Keratinocyte (primary cell): Measurements from ENCODE around the gene NMRK2.

ENCODE experiments used
- EZH2 ChIP-seq: IDR thresholded peaks from one replicate; pipeline ENCODE4 v1.6.1; 2012; ENCODE audit warnings: inconsistent platforms, mild to moderate bottlenecking, low read length, moderate library complexity
- TF ChIP-seq, protein P1 (sequence below), 3 experiments: IDR thresholded peaks in 1 of 3; conservative IDR thresholded peaks in 1 of 3; optimal IDR thresholded peaks in 1 of 3; 2 replicates in 2 of 3; 3 replicates in 1 of 3; pipeline versions ENCODE3 to v1.5.1; 2011; ENCODE audit warnings: low read length in 3 of 3, mild to moderate bottlenecking in 3 of 3, moderate library complexity in 2 of 3, control low read depth in 1 of 3, inconsistent platforms in 1 of 3; ENCODE audit not compliant: insufficient read depth in 2 of 3; ENCODE audit errors: extremely low read depth in 1 of 3

DNA sequence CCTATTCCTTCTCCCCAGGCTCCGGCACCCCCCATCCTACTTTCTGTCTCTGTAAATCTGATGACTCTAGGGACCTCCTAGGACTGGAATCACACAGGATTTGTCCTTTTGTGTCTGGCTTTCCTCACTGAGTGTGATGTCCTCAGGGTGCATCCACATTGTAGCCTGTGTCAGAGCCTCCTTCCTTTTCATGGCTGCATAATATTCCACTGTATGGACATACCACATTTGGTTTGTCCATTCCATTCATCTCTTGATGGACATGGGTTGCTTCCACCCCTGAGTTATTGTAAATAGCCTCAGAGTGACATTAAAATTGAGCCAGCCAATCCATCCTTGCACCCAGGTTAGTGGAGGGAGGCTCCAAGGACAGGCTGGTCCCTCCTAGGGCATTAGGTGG lies 22.8 kb upstream of the NMRK2 start:
- TF ChIP-seq, protein P1, sequence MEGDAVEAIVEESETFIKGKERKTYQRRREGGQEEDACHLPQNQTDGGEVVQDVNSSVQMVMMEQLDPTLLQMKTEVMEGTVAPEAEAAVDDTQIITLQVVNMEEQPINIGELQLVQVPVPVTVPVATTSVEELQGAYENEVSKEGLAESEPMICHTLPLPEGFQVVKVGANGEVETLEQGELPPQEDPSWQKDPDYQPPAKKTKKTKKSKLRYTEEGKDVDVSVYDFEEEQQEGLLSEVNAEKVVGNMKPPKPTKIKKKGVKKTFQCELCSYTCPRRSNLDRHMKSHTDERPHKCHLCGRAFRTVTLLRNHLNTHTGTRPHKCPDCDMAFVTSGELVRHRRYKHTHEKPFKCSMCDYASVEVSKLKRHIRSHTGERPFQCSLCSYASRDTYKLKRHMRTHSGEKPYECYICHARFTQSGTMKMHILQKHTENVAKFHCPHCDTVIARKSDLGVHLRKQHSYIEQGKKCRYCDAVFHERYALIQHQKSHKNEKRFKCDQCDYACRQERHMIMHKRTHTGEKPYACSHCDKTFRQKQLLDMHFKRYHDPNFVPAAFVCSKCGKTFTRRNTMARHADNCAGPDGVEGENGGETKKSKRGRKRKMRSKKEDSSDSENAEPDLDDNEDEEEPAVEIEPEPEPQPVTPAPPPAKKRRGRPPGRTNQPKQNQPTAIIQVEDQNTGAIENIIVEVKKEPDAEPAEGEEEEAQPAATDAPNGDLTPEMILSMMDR (optimal IDR thresholded peaks at IDR 0.05 in 1 of 3, IDR thresholded peaks at IDR 0.05 in 1 of 3, conservative IDR thresholded peaks at IDR 0.05 in 1 of 3; ENCODE audit: extremely low read depth in 1 of 3, insufficient read depth in 2 of 3, low read length in 3 of 3) = no peak
- TF ChIP-seq EZH2 = no peak
